GM20000 (cell line): ENCODE data around the gene STXBP6.

Experiments
- DNase-seq: peaks from one replicate; pipeline ENCODE4 v3.0.0; 2012; ENCODE audit warnings: low spot score
- TF ChIP-seq, protein P1 (sequence below): IDR thresholded peaks from 2 replicates; pipeline ENCODE4 v1.5.1; 2012; ENCODE audit warnings: mild to moderate bottlenecking, control low read depth; ENCODE audit errors: extremely low read depth, missing control alignments

Gene STXBP6

DNA sequence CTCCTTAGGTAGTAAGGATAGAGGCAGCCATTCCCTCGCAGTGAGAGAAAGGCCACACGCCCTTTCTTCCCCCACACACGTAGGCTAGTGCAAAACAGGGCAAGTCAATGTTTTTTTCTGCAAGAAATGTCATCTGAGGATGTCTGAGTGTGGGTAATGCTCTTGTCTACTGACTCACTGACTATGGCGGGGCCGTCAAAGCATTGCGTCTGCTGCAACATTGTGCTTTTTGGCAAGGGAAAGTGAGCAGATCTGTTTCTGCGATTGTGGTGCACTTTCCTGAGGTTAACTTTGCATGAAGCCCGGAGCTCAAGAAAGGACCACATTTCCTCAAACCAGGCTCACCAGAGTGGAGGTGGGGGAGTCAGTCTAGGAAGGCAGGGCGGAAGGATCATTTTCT is 234.4 kb downstream of the STXBP6 start:
- no peak for DNase-seq
- TF ChIP-seq, protein P1, sequence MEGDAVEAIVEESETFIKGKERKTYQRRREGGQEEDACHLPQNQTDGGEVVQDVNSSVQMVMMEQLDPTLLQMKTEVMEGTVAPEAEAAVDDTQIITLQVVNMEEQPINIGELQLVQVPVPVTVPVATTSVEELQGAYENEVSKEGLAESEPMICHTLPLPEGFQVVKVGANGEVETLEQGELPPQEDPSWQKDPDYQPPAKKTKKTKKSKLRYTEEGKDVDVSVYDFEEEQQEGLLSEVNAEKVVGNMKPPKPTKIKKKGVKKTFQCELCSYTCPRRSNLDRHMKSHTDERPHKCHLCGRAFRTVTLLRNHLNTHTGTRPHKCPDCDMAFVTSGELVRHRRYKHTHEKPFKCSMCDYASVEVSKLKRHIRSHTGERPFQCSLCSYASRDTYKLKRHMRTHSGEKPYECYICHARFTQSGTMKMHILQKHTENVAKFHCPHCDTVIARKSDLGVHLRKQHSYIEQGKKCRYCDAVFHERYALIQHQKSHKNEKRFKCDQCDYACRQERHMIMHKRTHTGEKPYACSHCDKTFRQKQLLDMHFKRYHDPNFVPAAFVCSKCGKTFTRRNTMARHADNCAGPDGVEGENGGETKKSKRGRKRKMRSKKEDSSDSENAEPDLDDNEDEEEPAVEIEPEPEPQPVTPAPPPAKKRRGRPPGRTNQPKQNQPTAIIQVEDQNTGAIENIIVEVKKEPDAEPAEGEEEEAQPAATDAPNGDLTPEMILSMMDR: no peak

DNA sequence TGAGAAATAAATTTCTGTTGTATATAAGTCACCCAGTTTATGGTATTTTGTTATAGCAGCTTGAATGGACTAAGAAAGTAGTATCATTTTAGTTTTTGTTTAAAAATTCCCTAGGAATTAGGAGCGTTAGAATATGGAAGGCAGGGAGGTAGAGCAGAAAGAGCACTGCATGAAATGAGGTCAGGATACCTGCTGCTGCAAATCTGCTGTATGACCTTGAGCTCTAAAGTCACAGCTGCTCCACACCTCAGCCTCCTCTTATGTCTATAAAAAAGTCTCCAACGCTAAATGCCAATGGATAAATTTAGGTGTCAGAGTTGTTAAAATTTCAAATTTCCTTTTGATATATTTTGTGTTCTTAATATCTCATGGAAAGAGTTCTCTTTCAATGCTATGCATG is 235.0 kb downstream of the STXBP6 start:
- TF ChIP-seq, protein P1: no peak
- no peak for DNase-seq

DNA sequence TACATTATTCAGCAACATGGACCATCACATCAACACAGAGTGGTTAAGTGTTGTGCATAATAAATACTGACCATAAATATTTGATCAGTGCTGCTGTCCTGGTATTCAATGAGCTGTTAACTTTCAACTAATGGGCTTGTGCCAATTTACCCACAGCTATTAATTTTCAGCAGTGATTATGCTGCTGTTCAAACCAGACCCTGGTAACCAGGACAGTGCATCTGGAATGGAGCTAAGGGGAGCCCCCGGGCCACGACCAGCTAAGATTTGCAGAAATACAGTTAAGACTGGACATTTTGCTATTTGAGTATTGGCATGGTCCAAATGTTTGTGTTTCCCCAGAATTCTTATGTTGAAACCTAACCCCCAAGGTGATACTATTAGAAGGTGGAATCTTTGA is 235.6 kb downstream of the STXBP6 start:
- TF ChIP-seq, protein P1: no peak
- no peak for DNase-seq

DNA sequence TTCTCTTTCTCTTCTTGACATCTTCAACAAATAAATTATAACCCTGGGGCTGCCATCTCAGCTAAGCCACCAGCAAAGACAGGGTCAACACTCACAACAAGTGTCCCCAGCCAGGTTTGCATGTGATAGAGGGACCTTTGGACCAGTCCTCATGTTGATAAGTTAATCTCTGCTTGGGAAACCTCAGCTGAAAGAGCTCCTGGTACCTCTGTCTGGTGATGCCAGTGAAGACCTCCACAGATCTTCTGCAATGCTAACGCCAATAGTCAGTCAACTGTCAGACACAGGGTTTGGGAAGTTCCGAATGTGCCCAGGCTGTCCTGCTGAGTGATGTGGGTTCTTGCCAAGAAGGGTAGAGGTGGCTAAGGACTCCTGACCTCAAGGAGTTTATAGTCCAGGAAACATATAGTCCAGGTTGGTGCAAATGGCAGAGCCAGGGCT is 236.1 kb downstream of the STXBP6 start:
- DNase-seq: no peak
- TF ChIP-seq, protein P1: no peak

DNA sequence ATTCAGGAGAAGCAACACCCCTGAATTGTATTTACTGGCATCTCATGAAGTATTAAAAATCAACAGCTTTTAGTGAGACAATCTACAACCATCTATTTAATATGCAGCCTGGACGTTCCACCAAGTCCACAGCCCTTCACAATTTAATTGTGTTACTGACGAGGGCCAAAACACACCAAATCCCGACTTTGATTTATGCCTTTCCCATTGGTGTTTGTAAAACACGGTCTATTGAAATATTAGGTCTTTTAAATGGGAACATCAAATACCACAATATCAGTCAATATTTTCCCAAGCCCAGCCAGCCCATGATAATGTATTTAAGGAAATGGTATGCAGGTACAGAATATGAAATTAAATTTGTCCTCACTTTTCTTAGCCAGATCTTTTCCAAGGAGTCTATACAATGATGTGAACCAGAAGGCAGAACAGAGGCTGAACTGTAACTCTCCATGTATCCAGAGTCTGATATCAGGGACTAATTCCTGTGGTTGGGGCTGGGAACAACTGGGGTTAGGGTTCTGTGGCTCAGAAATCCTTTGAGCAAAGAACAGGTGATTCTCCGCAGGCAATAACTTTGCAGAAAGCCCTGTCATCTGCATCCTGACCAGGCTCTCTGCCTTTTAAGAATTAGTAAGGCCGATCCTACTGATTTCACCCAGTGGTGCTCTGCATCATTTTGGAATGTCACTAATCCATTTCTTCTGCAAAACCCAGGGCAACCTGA is 236.7 kb downstream of the STXBP6 start:
- no peak for DNase-seq
- TF ChIP-seq, protein P1: no peak

DNA sequence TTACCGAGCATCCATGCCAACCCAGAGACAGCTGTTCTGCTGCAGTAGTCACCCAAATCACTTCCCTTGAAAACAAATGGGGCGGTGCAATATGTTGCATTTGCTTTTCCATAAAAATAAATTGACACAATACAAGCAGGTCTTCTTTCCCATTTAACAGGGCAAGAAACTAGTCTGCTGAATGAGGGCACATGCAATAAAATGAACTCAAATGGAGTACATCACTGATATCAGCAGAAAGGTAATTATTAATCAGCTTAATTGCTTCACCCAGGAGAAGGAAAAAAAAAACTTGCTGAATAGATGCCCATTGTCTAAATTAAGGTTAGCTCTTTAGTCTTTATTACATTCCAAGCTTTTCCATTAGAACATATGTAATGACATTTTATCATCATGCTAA is 240.8 kb downstream of the STXBP6 start:
- no peak for DNase-seq
- TF ChIP-seq, protein P1: no peak

DNA sequence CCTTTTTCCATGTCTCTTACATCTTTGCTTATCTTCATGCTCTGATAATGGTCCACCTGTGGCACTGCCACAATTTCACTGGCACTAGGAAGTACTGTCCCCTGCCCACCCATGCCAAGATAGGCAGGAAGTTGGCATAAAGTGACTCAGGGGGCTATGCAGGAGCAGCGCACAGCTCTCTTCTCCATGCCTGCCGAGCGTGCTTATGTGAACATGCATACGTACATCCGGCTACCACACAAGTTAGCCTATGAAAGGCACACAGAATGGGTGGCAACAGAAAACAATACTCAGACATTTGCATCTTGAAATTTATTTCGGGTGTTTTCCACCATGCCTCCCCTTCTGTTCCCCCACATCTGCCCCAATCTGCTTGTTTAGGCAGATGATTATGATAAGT is 241.5 kb downstream of the STXBP6 start:
- TF ChIP-seq, protein P1: no peak
- no peak for DNase-seq
